Body of pancreas (tissue), 4 donors: ENCODE measurements around the gene CCDC134.

Source experiments
- CTCF ChIP-seq, 7 experiments: fragments of 450-650 bp in 4 of 7; fragments of 200-600 bp in 3 of 7; sonication (generic) in 3 of 7; IDR thresholded peaks; one replicate each; pipeline ENCODE4 v1.5.1; 2016 to 2019; ENCODE audit warnings: antibody characterized with exemption in 7 of 7
- POLR2A ChIP-seq, 3 donors: fragments of 450-650 bp; IDR thresholded peaks; one replicate each; pipeline ENCODE4 v1.6.1; 2016; ENCODE audit warnings: antibody characterized with exemption in 3 of 3, mild to moderate bottlenecking in 2 of 3

GRCh38 chr22:41801886-41802285 is 1.4 kb downstream of the CCDC134 start:
- no peak for TF ChIP-seq CTCF (IDR thresholded peaks at IDR 0.05)
- no peak for TF ChIP-seq POLR2A (IDR thresholded peaks at IDR 0.05)
